ENCODE measurements around the gene CARD10.

Gene CARD10

GRCh38 chr22:37451218-37451617, 68.0 kb downstream of the CARD10 start:
- Mint-ChIP-seq H3K9me3 (no peaks in the 10 kb centered on the region), H3K36me3 (ENCODE audit: low read depth) (no peaks in the 10 kb centered on the region), H3K4me3 (no peak overlapping the region), H3K4me1 (peaks cover 13% of the 10 kb centered on the region), H3K27ac (no peak overlapping the region), H3K27me3 (ENCODE audit: low read depth) (peaks cover 39% of the 10 kb centered on the region)
- no peak for TF ChIP-seq CTCF (IDR thresholded peaks at IDR 0.05; ENCODE audit: unreplicated experiment in 3 of 3)

GRCh38 chr22:37449331-37450001, 69.7 kb downstream of the CARD10 start:
- peaks cover 30% of the 10 kb centered on the region for H3K27me3 Mint-ChIP-seq (ENCODE audit: low read depth)
- no peak for TF ChIP-seq CTCF (IDR thresholded peaks at IDR 0.05; ENCODE audit: unreplicated experiment in 3 of 3)
- H3K4me1 Mint-ChIP-seq = peaks cover 5% of the 10 kb centered on the region
- H3K27ac Mint-ChIP-seq = no peak overlapping the region
- H3K36me3 Mint-ChIP-seq (ENCODE audit: low read depth) = no peaks in the 10 kb centered on the region
- no peaks in the 10 kb centered on the region for H3K9me3 Mint-ChIP-seq
- no peak overlapping the region for H3K4me3 Mint-ChIP-seq

- Mint-ChIP-seq H3K4me1 (peaks cover 5% of the 10 kb centered on the region), H3K4me3 (no peak overlapping the region), H3K36me3 (ENCODE audit: low read depth) (no peaks in the 10 kb centered on the region), H3K9me3 (no peaks in the 10 kb centered on the region), H3K27ac (no peak overlapping the region), H3K27me3 (ENCODE audit: low read depth) (peaks cover 26% of the 10 kb centered on the region)
- no peak for TF ChIP-seq CTCF (IDR thresholded peaks at IDR 0.05; ENCODE audit: unreplicated experiment in 3 of 3)
Measured at GRCh38 chr22:37448516-37449127, 70.6 kb downstream of the CARD10 start.

GRCh38 chr22:37445501-37445900, 73.7 kb downstream of the CARD10 start:
- TF ChIP-seq CTCF (IDR thresholded peaks at IDR 0.05; ENCODE audit: unreplicated experiment in 3 of 3) = no peak

GRCh38 chr22:37443977-37444376, 75.2 kb downstream of the CARD10 start:
- H3K9me3 Mint-ChIP-seq = peaks cover 16% of the 10 kb centered on the region
- H3K27me3 Mint-ChIP-seq (ENCODE audit: low read depth) = peaks cover 50% of the 10 kb centered on the region
- peaks cover 5% of the 10 kb centered on the region for H3K4me1 Mint-ChIP-seq
- H3K4me3 Mint-ChIP-seq = no peak overlapping the region
- TF ChIP-seq CTCF (IDR thresholded peaks at IDR 0.05; ENCODE audit: unreplicated experiment in 3 of 3) = no peak
- no peak overlapping the region for H3K27ac Mint-ChIP-seq
- H3K36me3 Mint-ChIP-seq (ENCODE audit: low read depth) = no peaks in the 10 kb centered on the region

More at GRCh38 chr22:37445501-37445900, 73.7 kb downstream of the CARD10 start:
- H3K36me3 Mint-ChIP-seq (ENCODE audit: low read depth) = no peaks in the 10 kb centered on the region
- H3K27ac Mint-ChIP-seq = no peak overlapping the region
- no peak overlapping the region for H3K4me3 Mint-ChIP-seq
- H3K27me3 Mint-ChIP-seq (ENCODE audit: low read depth) = peaks cover 39% of the 10 kb centered on the region
- peaks cover 13% of the 10 kb centered on the region for H3K9me3 Mint-ChIP-seq
- peaks cover 5% of the 10 kb centered on the region for H3K4me1 Mint-ChIP-seq

- Mint-ChIP-seq H3K4me3 (no peak overlapping the region), H3K4me1 (peaks cover under 1% of the 10 kb centered on the region), H3K27me3 (ENCODE audit: low read depth) (peaks cover 51% of the 10 kb centered on the region), H3K27ac (no peak overlapping the region), H3K9me3 (peaks cover 16% of the 10 kb centered on the region), H3K36me3 (ENCODE audit: low read depth) (no peaks in the 10 kb centered on the region)
- no peak for TF ChIP-seq CTCF (IDR thresholded peaks at IDR 0.05; ENCODE audit: unreplicated experiment in 3 of 3)
Measured at GRCh38 chr22:37443086-37443485, 76.1 kb downstream of the CARD10 start.
